Peyer's patch (tissue), 4 donors: Measurements from ENCODE around the gene DBNL. TPM values are rescaled to one million over a fixed set of nuclear protein-coding genes. Genes with fewer than 3 reads are reported as not detected.

Source experiments
- DNase-seq, 3 donors: peaks; one replicate each; pipeline ENCODE4 v3.0.0-alpha.2; 2017 to 2019
- H3K27ac ChIP-seq, 4 donors: fragments of 200-600 bp; sonication (generic); one replicate each; pipeline ENCODE4 v1.5.1; 2016 to 2019
- H3K27me3 ChIP-seq, 2 donors: fragments of 200-600 bp; sonication (generic); one replicate each; pipeline ENCODE4 v1.5.1; 2019
- H3K36me3 ChIP-seq, 3 donors: fragments of 200-600 bp; sonication (generic); one replicate each; pipeline ENCODE4 v1.5.1; 2016 to 2019
- H3K4me1 ChIP-seq, 4 donors: fragments of 200-600 bp; sonication (generic); one replicate each; pipeline ENCODE4 v1.5.1; 2016 to 2019
- H3K4me3 ChIP-seq, 4 donors: fragments of 200-600 bp; sonication (generic); 1 replicate in 3 of 4; 2 replicates in 1 of 4; pipeline ENCODE4 v1.5.1; 2016 to 2019; ENCODE audit warnings: mild to moderate bottlenecking in 1 of 4
- H3K9me3 ChIP-seq, 4 donors: fragments of 200-600 bp; sonication (generic); one replicate each; pipeline ENCODE4 v1.5.1; 2016 to 2019; ENCODE audit warnings: mild to moderate bottlenecking in 1 of 4
- CTCF ChIP-seq, 6 experiments: fragments of 450-650 bp in 4 of 6; fragments of 200-600 bp in 2 of 6; sonication (generic) in 1 of 6; IDR thresholded peaks; one replicate each; pipeline ENCODE4 v1.5.1; 2017 to 2019; ENCODE audit warnings: antibody characterized with exemption in 6 of 6, mild to moderate bottlenecking in 3 of 6, moderate library complexity in 1 of 6
- POLR2A ChIP-seq, 2 donors: fragments of 450-650 bp; IDR thresholded peaks; one replicate each; pipeline ENCODE4 v1.5.1; 2017; ENCODE audit warnings: antibody characterized with exemption in 2 of 2, mild to moderate bottlenecking in 2 of 2, moderate library complexity in 2 of 2
- total RNA-seq, 4 donors: library from RNA; depleted of rRNA; stranded (reverse); fragments of >200 nt; gene quantifications; one replicate each; pipeline ENCODE4 v1.1.0, GENCODE V29; 2016

DBNL gene
- total RNA-seq, 4 donors from 2014 or later, result 100 to 303 (median 111) TPM

- H3K36me3 ChIP-seq, result peaks cover 0 to 2% (median 0%) of the 10 kb centered on the region in 3 donors
- no peak for DNase-seq
- H3K27ac ChIP-seq, result no peak overlapping the region
These were observed 41.0 kb downstream of the DBNL start for GRCh38 chr7:44085546-44085945.

GRCh38 chr7:44086627-44087026 is 42.1 kb downstream of the DBNL start:
- TF ChIP-seq CTCF (IDR thresholded peaks at IDR 0.05), result no peak
- TF ChIP-seq POLR2A (IDR thresholded peaks at IDR 0.05), result no peak
- Histone ChIP-seq H3K4me1 (peaks cover 0 to 13% (median 0%) of the 10 kb centered on the region in 4 donors), H3K27me3 (no peaks in the 10 kb centered on the region), H3K9me3 (no peaks in the 10 kb centered on the region), H3K36me3 (no peaks in the 10 kb centered on the region), H3K4me3 (no peak overlapping the region), H3K27ac (no peak overlapping the region)
- no peak for DNase-seq

More at GRCh38 chr7:44085546-44085945, 41.0 kb downstream of the DBNL start:
- H3K4me3 ChIP-seq, result no peak overlapping the region
- peaks cover 0 to 23% (median 9%) of the 10 kb centered on the region in 4 donors for H3K4me1 ChIP-seq
- H3K9me3 ChIP-seq, result no peaks in the 10 kb centered on the region
- TF ChIP-seq POLR2A (IDR thresholded peaks at IDR 0.05), result no peak
- H3K27me3 ChIP-seq, result no peaks in the 10 kb centered on the region

- DNase-seq, result no peak
- TF ChIP-seq CTCF (IDR thresholded peaks at IDR 0.05) (no peak), POLR2A (IDR thresholded peaks at IDR 0.05) (no peak)
- Histone ChIP-seq H3K9me3 (no peaks in the 10 kb centered on the region), H3K36me3 (no peaks in the 10 kb centered on the region), H3K4me3 (no peak overlapping the region), H3K4me1 (peaks cover 0 to 13% (median 0%) of the 10 kb centered on the region in 4 donors), H3K27me3 (no peaks in the 10 kb centered on the region), H3K27ac (peak overlapping the region; percentile 42 to 80 (median 66))
These were observed 43.7 kb downstream of the DBNL start for GRCh38 chr7:44087911-44088838.

GRCh38 chr7:44093102-44093641 is 48.7 kb downstream of the DBNL start:
- no peak for DNase-seq
- Histone ChIP-seq H3K36me3 (no peaks in the 10 kb centered on the region), H3K4me3 (no peak overlapping the region), H3K27me3 (no peaks in the 10 kb centered on the region), H3K27ac (no peak overlapping the region), H3K4me1 (peaks cover 0 to 8% (median 5%) of the 10 kb centered on the region in 4 donors), H3K9me3 (no peaks in the 10 kb centered on the region)
- TF ChIP-seq CTCF (IDR thresholded peaks at IDR 0.05), result no peak
- no peak for TF ChIP-seq POLR2A (IDR thresholded peaks at IDR 0.05)

- Histone ChIP-seq H3K27ac (no peak overlapping the region), H3K4me3 (no peak overlapping the region), H3K4me1 (peaks cover 0 to 8% (median 2%) of the 10 kb centered on the region in 4 donors), H3K27me3 (no peaks in the 10 kb centered on the region), H3K36me3 (no peaks in the 10 kb centered on the region), H3K9me3 (no peaks in the 10 kb centered on the region)
- DNase-seq, result no peak
- TF ChIP-seq CTCF (IDR thresholded peaks at IDR 0.05) (no peak), POLR2A (IDR thresholded peaks at IDR 0.05) (no peak)
These were observed 49.9 kb downstream of the DBNL start for GRCh38 chr7:44094365-44094764.
